Testis (tissue), 2 donors: ENCODE data around the gene ENDOV.

ENCODE experiments used
- POLR2A ChIP-seq: fragments of 450-650 bp; IDR thresholded peaks from one replicate; pipeline ENCODE4 v1.6.1; 2017; ENCODE audit warnings: antibody characterized with exemption, mild to moderate bottlenecking, moderate library complexity
- TF ChIP-seq, protein P1 (sequence below), 3 experiments: fragments of 450-650 bp in 2 of 3; fragments of 200-600 bp in 1 of 3; sonication (generic) in 1 of 3; IDR thresholded peaks; one replicate each; pipeline ENCODE4 v1.5.1; 2016 to 2019; ENCODE audit warnings: antibody characterized with exemption in 3 of 3, mild to moderate bottlenecking in 2 of 3, moderate library complexity in 1 of 3

DNA sequence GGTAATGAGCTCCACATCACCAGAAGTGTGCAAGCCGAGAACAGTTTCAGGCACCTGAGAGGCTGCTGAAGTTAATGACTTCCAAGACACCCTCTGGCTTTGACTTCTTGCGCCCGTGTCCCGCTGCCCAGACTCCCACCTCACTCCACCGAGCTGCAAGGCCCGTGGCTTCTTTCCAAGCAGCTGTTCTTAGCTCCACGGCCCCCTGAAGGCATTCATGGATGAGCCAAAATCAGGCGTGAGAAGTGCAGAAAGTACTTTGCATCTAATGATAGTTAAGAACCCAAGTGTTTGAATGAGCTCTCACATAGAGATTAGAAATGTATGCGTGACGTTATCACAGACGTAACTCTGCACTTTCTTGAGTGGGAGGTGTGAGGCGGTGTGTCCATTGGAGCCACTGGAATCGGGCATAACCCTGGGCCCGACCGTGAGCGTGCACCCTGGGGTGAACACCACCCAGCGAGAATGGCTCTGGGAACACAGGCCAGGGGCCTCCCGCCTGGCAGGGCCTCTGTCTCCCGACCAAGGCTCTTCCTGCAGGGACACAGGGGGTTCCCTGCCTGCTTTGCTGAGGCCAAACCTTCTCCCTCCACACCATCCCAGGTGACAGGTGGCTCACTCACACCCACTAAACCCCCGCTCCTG, 50.5 kb downstream of the ENDOV start:
- TF ChIP-seq POLR2A: no peak
- TF ChIP-seq, protein P1, sequence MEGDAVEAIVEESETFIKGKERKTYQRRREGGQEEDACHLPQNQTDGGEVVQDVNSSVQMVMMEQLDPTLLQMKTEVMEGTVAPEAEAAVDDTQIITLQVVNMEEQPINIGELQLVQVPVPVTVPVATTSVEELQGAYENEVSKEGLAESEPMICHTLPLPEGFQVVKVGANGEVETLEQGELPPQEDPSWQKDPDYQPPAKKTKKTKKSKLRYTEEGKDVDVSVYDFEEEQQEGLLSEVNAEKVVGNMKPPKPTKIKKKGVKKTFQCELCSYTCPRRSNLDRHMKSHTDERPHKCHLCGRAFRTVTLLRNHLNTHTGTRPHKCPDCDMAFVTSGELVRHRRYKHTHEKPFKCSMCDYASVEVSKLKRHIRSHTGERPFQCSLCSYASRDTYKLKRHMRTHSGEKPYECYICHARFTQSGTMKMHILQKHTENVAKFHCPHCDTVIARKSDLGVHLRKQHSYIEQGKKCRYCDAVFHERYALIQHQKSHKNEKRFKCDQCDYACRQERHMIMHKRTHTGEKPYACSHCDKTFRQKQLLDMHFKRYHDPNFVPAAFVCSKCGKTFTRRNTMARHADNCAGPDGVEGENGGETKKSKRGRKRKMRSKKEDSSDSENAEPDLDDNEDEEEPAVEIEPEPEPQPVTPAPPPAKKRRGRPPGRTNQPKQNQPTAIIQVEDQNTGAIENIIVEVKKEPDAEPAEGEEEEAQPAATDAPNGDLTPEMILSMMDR (IDR thresholded peaks at IDR 0.05): no peak
